ENCODE measurements around the gene ELP4.

- no peak for TF ChIP-seq CTCF (IDR thresholded peaks at IDR 0.05)
- no peak for TF ChIP-seq POLR2A (IDR thresholded peaks at IDR 0.05)
These were observed 116.3 kb downstream of the ELP4 start for GRCh38 chr11:31625868-31626267.
